NB4 (cell line): Measurements from ENCODE around the gene TADA3.

ENCODE experiments used
- CTCF ChIP-seq: IDR thresholded peaks from one replicate; pipeline ENCODE4 v1.5.1; 2012; ENCODE audit warnings: low read depth, low read length
- MYC ChIP-seq: IDR thresholded peaks from 2 replicates; pipeline ENCODE4 v1.6.1; 2011; ENCODE audit warnings: low read depth, low read length
- POLR2A ChIP-seq: IDR thresholded peaks from 2 replicates; pipeline ENCODE4 v1.6.1; 2011; ENCODE audit warnings: mild to moderate bottlenecking; ENCODE audit not compliant: insufficient read length; ENCODE audit errors: extremely low read depth

GRCh38 chr3:9818666-9819335 is 26.5 kb upstream of the TADA3 start:
- TF ChIP-seq CTCF (no peak), POLR2A (no peak), MYC (no peak)
